ENCODE data around the gene DCTN2. TPM values are rescaled to one million over a fixed set of nuclear protein-coding genes. Genes with fewer than 3 reads are reported as not detected.

Gene DCTN2
- total and polyA plus RNA-seq, 11 donors: 62.3 to 228 (median 109) TPM

GRCh38 chr12:57553343-57554202, 6.6 kb upstream of the DCTN2 start:
- H3K27me3 ChIP-seq: peaks cover 0 to 38% (median 20%) of the 10 kb centered on the region in 9 donors

GRCh38 chr12:57552835-57553313, 5.9 kb upstream of the DCTN2 start:
- no peak for DNase-seq
- no peak overlapping the region for H3K4me3 ChIP-seq
- WGBS, 4 donors: 52 to 58% (median 54%) methylated on average over 6 of the region's 6 CpGs
- intact Hi-C loops (cut with DNase I): no loop called here
- H3K36me3 ChIP-seq: no peaks in the 10 kb centered on the region
- no peak overlapping the region for H3K27ac ChIP-seq
- H3K9me3 ChIP-seq: no peaks in the 10 kb centered on the region
- TF ChIP-seq POLR2A (IDR thresholded peaks at IDR 0.05): no peak
- TF ChIP-seq CTCF (IDR thresholded peaks at IDR 0.05): no peak
- no peak for ATAC-seq
- peaks cover 0 to 42% (median 22%) of the 10 kb centered on the region in 9 donors for H3K27me3 ChIP-seq
- H3K4me1 ChIP-seq: peaks cover 0 to 10% (median 6%) of the 10 kb centered on the region in 12 donors

More at GRCh38 chr12:57553343-57554202, 6.6 kb upstream of the DCTN2 start:
- intact Hi-C loops (cut with DNase I): no loop called here
- ATAC-seq (no peak), DNase-seq (no peak)
- no peaks in the 10 kb centered on the region for H3K36me3 ChIP-seq
- no peak overlapping the region for H3K4me3 ChIP-seq
- WGBS, 4 donors: 53 to 61% (median 59%) methylated on average over 7 of the region's 7 CpGs
- H3K27ac ChIP-seq: no peak overlapping the region
- TF ChIP-seq CTCF (IDR thresholded peaks at IDR 0.05): no peak
- TF ChIP-seq POLR2A (IDR thresholded peaks at IDR 0.05): no peak
- peaks cover 0 to 10% (median 6%) of the 10 kb centered on the region in 12 donors for H3K4me1 ChIP-seq
- no peaks in the 10 kb centered on the region for H3K9me3 ChIP-seq

GRCh38 chr12:57552306-57552651, 5.3 kb upstream of the DCTN2 start:
- Histone ChIP-seq H3K4me1 (peaks cover 0 to 15% (median 6%) of the 10 kb centered on the region in 12 donors), H3K4me3 (no peak overlapping the region), H3K9me3 (no peaks in the 10 kb centered on the region), H3K27ac (no peak overlapping the region), H3K36me3 (no peaks in the 10 kb centered on the region), H3K27me3 (peaks cover 0 to 42% (median 22%) of the 10 kb centered on the region in 9 donors)
- TF ChIP-seq POLR2A (IDR thresholded peaks at IDR 0.05) (no peak), CTCF (IDR thresholded peaks at IDR 0.05) (no peak)
- intact Hi-C loops (cut with DNase I): no loop called here
- 65 to 76% (median 66%) methylated on average over 2 of the region's 2 CpGs for whole genome bisulfite sequencing, 4 donors
- ATAC-seq: no peak
- DNase-seq: no peak

- Histone ChIP-seq H3K9me3 (no peaks in the 10 kb centered on the region), H3K27me3 (peaks cover 0 to 42% (median 22%) of the 10 kb centered on the region in 9 donors), H3K4me1 (peaks cover 0 to 16% (median 6%) of the 10 kb centered on the region in 12 donors), H3K36me3 (no peaks in the 10 kb centered on the region), H3K4me3 (no peak overlapping the region), H3K27ac (no peak overlapping the region)
- TF ChIP-seq CTCF (IDR thresholded peaks at IDR 0.05) (no peak), POLR2A (IDR thresholded peaks at IDR 0.05) (no peak)
- ATAC-seq (no peak), DNase-seq (no peak)
- WGBS, 4 donors: 77 to 87% (median 82%) methylated on average over 3 of the region's 3 CpGs
- intact Hi-C loops (cut with DNase I): no loop called here
Measured at GRCh38 chr12:57551637-57552305, 4.8 kb upstream of the DCTN2 start.

Measured in heart left ventricle (tissue), 16 donors.